ENCODE results near the gene ALOXE3.

Gene ALOXE3

GRCh38 chr17:8158267-8159031 is 40.1 kb upstream of the ALOXE3 start:
- H3K4me3 ChIP-seq (ENCODE audit: low read depth, low read length) = no peak overlapping the region
- peak; percentile 71 for DNase-seq (ENCODE audit: low read depth)

GRCh38 chr17:8156246-8156992 is 38.1 kb upstream of the ALOXE3 start:
- TF ChIP-seq CTCF (IDR thresholded peaks at IDR 0.05; ENCODE audit: low read depth, low read length, missing control alignments) = no peak
- H3K4me3 ChIP-seq (ENCODE audit: low read depth, low read length) = peak overlapping the region; percentile 61
- peak; percentile 100 for DNase-seq (ENCODE audit: low read depth)

More at GRCh38 chr17:8158267-8159031, 40.1 kb upstream of the ALOXE3 start:
- TF ChIP-seq CTCF (IDR thresholded peaks at IDR 0.05; ENCODE audit: low read depth, low read length, missing control alignments) = peak; percentile 93

GRCh38 chr17:8155996-8156245 is 37.6 kb upstream of the ALOXE3 start:
- TF ChIP-seq CTCF (IDR thresholded peaks at IDR 0.05; ENCODE audit: low read depth, low read length, missing control alignments) = no peak
- peak overlapping the region; percentile 61 for H3K4me3 ChIP-seq (ENCODE audit: low read depth, low read length)

GRCh38 chr17:8155231-8155995 is 37.1 kb upstream of the ALOXE3 start:
- peak overlapping the region; percentile 61 for H3K4me3 ChIP-seq (ENCODE audit: low read depth, low read length)
- no peak for TF ChIP-seq CTCF (IDR thresholded peaks at IDR 0.05; ENCODE audit: low read depth, low read length, missing control alignments)
- no peak for DNase-seq (ENCODE audit: low read depth)

More at GRCh38 chr17:8155996-8156245, 37.6 kb upstream of the ALOXE3 start:
- DNase-seq (ENCODE audit: low read depth) = no peak

- TF ChIP-seq CTCF (IDR thresholded peaks at IDR 0.05; ENCODE audit: low read depth, low read length, missing control alignments) = no peak
- DNase-seq (ENCODE audit: low read depth) = no peak
- H3K4me3 ChIP-seq (ENCODE audit: low read depth, low read length) = no peak overlapping the region; the same call in 1 of the 2 replicates
These were observed 36.4 kb upstream of the ALOXE3 start for GRCh38 chr17:8154608-8155155.

GRCh38 chr17:8153957-8154607 is 35.8 kb upstream of the ALOXE3 start:
- no peak for TF ChIP-seq CTCF (IDR thresholded peaks at IDR 0.05; ENCODE audit: low read depth, low read length, missing control alignments)
- H3K4me3 ChIP-seq (ENCODE audit: low read depth, low read length) = no peak overlapping the region
- no peak for DNase-seq (ENCODE audit: low read depth)

Data from GM12864 (cell line).